ENCODE measurements around the gene ALPL. TPM values are rescaled to one million over a fixed set of nuclear protein-coding genes. Genes with fewer than 3 reads are reported as not detected.

ALPL gene
- total RNA-seq, 1 donor from 2014 or later = 123 TPM

- H3K36me3 ChIP-seq = peaks cover 3% of the 10 kb centered on the region
- no peaks in the 10 kb centered on the region for H3K27me3 ChIP-seq (ENCODE audit: low read depth)
- ATAC-seq (no peak), DNase-seq (no peak)
- no peak for TF ChIP-seq CTCF (IDR thresholded peaks at IDR 0.05)
- no peak overlapping the region for H3K4me3 ChIP-seq
- H3K27ac ChIP-seq = no peak overlapping the region
- peaks cover 5% of the 10 kb centered on the region for H3K4me1 ChIP-seq
- intact Hi-C loops (cut with DNase I) = no loop called here
- no peaks in the 10 kb centered on the region for H3K9me3 ChIP-seq
Measured at GRCh38 chr1:21568809-21569385, 59.7 kb downstream of the ALPL start.

GRCh38 chr1:21569820-21570527 is 60.8 kb downstream of the ALPL start:
- no peak for ATAC-seq
- intact Hi-C loops (cut with DNase I) = no loop called here
- TF ChIP-seq CTCF (IDR thresholded peaks at IDR 0.05) = no peak
- Histone ChIP-seq H3K27me3 (ENCODE audit: low read depth) (no peaks in the 10 kb centered on the region), H3K27ac (no peak overlapping the region), H3K4me1 (peaks cover 15% of the 10 kb centered on the region), H3K36me3 (peaks cover 3% of the 10 kb centered on the region), H3K4me3 (no peak overlapping the region), H3K9me3 (no peaks in the 10 kb centered on the region)
- DNase-seq = no peak

GRCh38 chr1:21570528-21570875 is 61.3 kb downstream of the ALPL start:
- Histone ChIP-seq H3K27me3 (ENCODE audit: low read depth) (no peaks in the 10 kb centered on the region), H3K9me3 (no peaks in the 10 kb centered on the region), H3K36me3 (peaks cover 3% of the 10 kb centered on the region), H3K4me1 (peaks cover 20% of the 10 kb centered on the region), H3K27ac (no peak overlapping the region), H3K4me3 (no peak overlapping the region)
- intact Hi-C loops (cut with DNase I) = no loop called here
- ATAC-seq = no peak
- no peak for TF ChIP-seq CTCF (IDR thresholded peaks at IDR 0.05)
- no peak for DNase-seq

- Histone ChIP-seq H3K4me1 (peaks cover 20% of the 10 kb centered on the region), H3K36me3 (peaks cover 3% of the 10 kb centered on the region), H3K4me3 (no peak overlapping the region), H3K9me3 (no peaks in the 10 kb centered on the region), H3K27ac (no peak overlapping the region), H3K27me3 (ENCODE audit: low read depth) (no peaks in the 10 kb centered on the region)
- intact Hi-C loops (cut with DNase I) = no loop called here
- no peak for ATAC-seq
- no peak for DNase-seq
- no peak for TF ChIP-seq CTCF (IDR thresholded peaks at IDR 0.05)
Measured at GRCh38 chr1:21570885-21571284, 61.7 kb downstream of the ALPL start.

GRCh38 chr1:21572221-21572620 is 63.0 kb downstream of the ALPL start:
- H3K9me3 ChIP-seq = no peaks in the 10 kb centered on the region
- no peak overlapping the region for H3K4me3 ChIP-seq
- no peaks in the 10 kb centered on the region for H3K27me3 ChIP-seq (ENCODE audit: low read depth)
- no peak for TF ChIP-seq CTCF (IDR thresholded peaks at IDR 0.05)
- H3K4me1 ChIP-seq = peaks cover 20% of the 10 kb centered on the region
- no peak for ATAC-seq
- no peak overlapping the region for H3K27ac ChIP-seq
- H3K36me3 ChIP-seq = peaks cover 3% of the 10 kb centered on the region
- DNase-seq = no peak
- intact Hi-C loops (cut with DNase I) = no loop called here

Data from lower lobe of right lung (tissue), 2 donors.